Spleen (tissue), 7 donors: ENCODE data around the gene NR5A1.

Experiments
- CTCF ChIP-seq, 11 experiments: fragments of 200-600 bp in 7 of 11; fragments of 450-650 bp in 4 of 11; sonication (generic) in 4 of 11; IDR thresholded peaks in 8 of 11; conservative IDR thresholded peaks in 3 of 11; 1 replicate in 7 of 11; 2 replicates in 4 of 11; pipeline versions ENCODE4 v1.4.0 to v1.8.0; 2016 to 2021; ENCODE audit warnings: antibody characterized with exemption in 11 of 11, inconsistent platforms in 4 of 11, mild to moderate bottlenecking in 1 of 11
- POLR2A ChIP-seq, 3 donors: fragments of 450-650 bp; IDR thresholded peaks; one replicate each; pipeline ENCODE4 v1.5.1; 2017; ENCODE audit warnings: antibody characterized with exemption in 3 of 3, mild to moderate bottlenecking in 1 of 3
- POLR2AphosphoS5 ChIP-seq, 3 donors: sonication (generic); formaldehyde crosslinking; IDR thresholded peaks; one replicate each; pipeline ENCODE4 v1.5.1; 2017; ENCODE audit warnings: antibody characterized with exemption in 3 of 3
- donor health status: DM: no; HTN: no; CAD: no; lungs with moderate emphysema.
- donor health status: DM: no; HTN: no; CAD: no.
- donor health status: DM: no; HTN: no; CAD: no.

- TF ChIP-seq POLR2A (IDR thresholded peaks at IDR 0.05) (no peak), CTCF (IDR thresholded peaks at IDR 0.05 in 8 of 11, conservative IDR thresholded peaks at IDR 0.05 in 3 of 11) (no peak), POLR2AphosphoS5 (IDR thresholded peaks at IDR 0.05) (peak in 2 of 3 donors; percentile 6 to 34)
These were observed 18.0 kb downstream of the NR5A1 start for GRCh38 chr9:124489222-124489621.
